Superior temporal gyrus (tissue), 1 donor: Measurements from ENCODE around the gene TSHB.

ENCODE experiments used
- DNase-seq: peaks from one replicate; pipeline ENCODE4 v3.0.0-alpha.2; 2016; ENCODE audit errors: extremely low spot score

TSHB gene

GRCh38 chr1:115060501-115060900 lies 30.9 kb downstream of the TSHB start:
- no peak for DNase-seq

- no peak for DNase-seq
Measured at GRCh38 chr1:115062542-115063004, 32.9 kb downstream of the TSHB start.

DNA sequence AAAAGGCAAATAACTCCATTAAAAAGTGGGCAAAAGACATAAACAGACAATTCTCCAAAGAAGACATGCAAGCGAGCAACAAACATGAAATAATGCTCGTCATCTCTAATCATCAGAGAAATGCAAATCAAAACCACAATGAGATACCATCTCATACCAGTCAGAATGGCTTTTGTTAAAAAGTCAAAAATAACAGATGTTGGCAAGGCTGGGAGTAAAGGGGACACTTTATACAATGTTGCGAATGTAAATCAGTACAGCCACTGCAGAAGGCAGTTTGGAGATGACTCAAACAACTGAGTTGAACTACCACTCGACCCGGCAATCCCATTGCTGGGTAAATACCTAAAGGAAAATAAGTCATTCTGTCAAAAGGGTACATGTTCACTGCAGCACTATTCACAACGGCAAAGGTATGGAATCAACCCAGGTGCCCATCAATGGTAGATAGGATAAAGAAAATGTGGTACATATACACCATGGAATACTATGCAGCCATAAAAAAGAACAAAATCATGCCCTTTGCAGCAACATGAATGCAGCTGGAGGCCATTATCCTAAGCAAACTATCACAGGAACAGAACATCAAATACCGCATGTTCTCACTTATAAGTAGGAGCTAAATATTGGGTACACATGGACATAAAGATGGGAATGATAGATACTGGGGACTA lies 33.7 kb downstream of the TSHB start:
- no peak for DNase-seq

DNA sequence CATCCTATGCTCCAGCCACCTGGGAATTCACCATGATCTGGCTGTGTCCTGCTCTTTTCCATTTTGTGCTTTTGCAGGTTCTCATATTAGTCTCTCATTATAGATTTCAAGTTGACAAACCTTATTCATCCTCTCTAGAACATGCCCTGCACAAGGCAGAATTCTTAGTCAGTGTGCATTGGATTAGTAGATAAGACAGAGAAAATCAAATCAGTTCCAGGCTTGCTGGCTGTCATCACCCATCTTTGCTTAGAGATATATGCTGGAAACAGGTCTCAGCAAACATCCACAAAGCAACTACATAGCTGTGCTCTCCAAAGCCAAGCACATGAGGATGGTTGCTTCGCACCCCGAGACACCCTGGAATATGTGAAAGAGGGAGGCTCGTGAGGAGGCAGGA lies 34.8 kb downstream of the TSHB start:
- DNase-seq: no peak

GRCh38 chr1:115065021-115065420 lies 35.4 kb downstream of the TSHB start:
- no peak for DNase-seq

- peak; percentile 25 for DNase-seq
Measured at GRCh38 chr1:115067161-115067859, 37.7 kb downstream of the TSHB start.

- DNase-seq: no peak
Measured at GRCh38 chr1:115068826-115069585, 39.4 kb downstream of the TSHB start.

DNA sequence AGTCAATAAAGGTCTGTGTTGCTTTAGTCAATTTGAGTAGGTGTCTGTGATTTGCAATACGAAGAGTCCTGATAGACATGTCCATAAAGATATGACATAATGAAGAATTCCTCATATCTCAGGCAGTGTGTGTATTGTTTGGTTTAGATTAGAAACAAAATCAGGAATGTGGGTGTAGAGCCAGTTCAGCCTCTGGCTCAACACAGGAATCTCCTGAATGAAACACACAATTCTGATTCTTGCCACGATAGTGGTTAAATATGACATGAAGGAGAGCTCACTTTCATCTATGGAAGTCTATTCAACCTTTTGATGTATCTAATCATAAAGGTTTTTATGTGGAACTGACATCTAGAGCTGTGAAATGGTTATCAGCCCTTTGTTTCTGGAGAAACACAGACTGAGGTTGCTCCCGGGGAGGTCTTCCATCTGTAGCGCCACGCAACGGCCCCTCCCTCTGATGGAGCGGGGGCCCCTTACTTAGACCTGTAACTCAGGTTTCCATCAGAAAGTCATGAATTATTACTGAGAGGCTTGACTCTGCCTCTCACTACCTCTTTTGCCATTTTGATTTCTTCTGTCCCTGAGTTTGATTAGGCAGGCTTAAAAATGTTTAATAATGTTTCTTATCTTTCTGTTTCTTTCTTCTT lies 40.2 kb downstream of the TSHB start:
- no peak for DNase-seq

GRCh38 chr1:115071012-115071664 lies 41.5 kb downstream of the TSHB start:
- no peak for DNase-seq

- DNase-seq: no peak
Measured at GRCh38 chr1:115073298-115074087, 43.9 kb downstream of the TSHB start.

- no peak for DNase-seq
Measured at GRCh38 chr1:115074839-115075534, 45.4 kb downstream of the TSHB start.

DNA sequence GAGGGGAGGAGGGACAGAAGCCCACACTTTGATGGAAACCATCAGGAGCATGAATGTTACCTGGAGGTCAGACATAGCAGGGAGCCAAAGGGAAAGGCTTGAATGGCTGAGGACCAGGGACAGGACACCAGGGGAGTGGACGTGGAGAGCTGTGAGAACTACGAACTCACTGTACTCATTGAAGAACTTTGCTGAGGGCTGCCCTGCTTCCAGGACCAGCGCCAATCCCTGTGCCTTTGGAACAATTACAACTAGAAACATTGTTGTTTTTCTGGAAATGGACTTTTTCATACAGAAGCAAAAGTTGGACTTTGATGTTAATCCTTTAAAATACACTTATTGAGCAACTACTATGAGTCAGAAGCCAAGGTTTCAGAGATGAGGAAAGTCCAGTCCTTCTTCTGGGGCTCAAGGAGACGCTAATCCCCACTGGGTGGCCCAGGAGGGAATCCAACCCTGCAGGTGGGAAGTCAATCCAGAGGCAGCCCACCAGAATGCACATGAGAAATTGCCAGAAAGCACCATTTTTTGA lies 46.8 kb downstream of the TSHB start:
- no peak for DNase-seq

DNA sequence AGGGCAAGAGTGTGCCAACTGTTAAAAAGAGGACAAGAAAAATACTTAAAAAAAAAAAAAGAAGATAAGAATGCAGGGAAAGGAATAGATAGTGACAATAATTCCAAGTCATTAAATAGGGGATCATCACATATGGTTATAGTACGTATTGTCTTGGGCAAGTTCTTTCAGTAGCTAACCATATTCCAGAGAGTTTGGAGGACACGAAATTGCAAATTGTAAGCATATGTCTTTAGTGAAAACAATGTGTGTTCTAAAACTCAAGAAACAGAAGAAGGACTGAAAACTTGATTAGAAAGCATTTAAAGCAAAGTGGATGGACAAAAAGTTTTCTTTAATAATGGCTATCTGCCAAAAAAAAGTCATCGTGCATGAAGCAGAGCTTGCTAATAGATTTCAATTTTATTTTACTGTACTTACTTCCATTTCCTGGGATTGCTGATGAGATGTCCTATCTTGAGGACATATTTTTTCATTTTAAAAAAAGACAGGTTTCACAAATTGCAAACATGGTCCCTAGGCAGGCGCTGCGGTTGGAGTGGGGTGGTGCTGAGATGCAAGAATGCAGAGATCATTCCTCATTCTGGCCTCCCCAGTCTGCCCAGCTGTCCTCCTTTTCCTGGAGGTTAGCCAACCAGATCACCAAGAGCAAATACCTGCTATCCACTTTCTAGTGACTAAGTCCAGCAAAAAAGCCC lies 47.8 kb downstream of the TSHB start:
- DNase-seq: no peak

DNA sequence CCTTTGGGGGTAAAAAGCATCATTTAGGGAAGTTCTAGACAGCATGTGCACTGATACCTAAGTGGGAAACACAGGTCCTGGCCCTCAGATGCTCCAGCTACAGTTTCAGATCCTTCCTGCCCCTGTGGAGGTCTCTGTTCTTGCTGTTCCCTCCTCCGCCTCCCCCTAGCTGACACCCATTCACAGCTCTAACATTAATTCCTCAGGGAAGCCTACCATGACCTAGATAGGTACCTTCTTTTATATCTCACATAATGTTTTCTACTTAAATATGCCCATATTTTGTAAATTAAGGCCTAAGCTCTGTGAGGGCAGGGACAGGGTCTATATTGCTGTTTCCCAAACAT lies 48.3 kb downstream of the TSHB start:
- no peak for DNase-seq

GRCh38 chr1:115078708-115079107 lies 49.1 kb downstream of the TSHB start:
- no peak for DNase-seq

GRCh38 chr1:115082949-115083348 lies 53.3 kb downstream of the TSHB start:
- DNase-seq: no peak
